ENCODE data around the gene OTX1. TPM values are rescaled to one million over a fixed set of nuclear protein-coding genes. Genes with fewer than 3 reads are reported as not detected.

Gene OTX1
- total RNA-seq, 1 experiment from 2014 or later, result 8.3 TPM

- Mint-ChIP-seq H3K27me3 (ENCODE audit: unreplicated experiment) (no peaks in the 10 kb centered on the region), H3K4me3 (ENCODE audit: low read depth, unreplicated experiment) (no peak overlapping the region), H3K27ac (ENCODE audit: unreplicated experiment) (no peak overlapping the region), H3K36me3 (ENCODE audit: insufficient read depth, unreplicated experiment) (peaks cover 43% of the 10 kb centered on the region), H3K4me1 (ENCODE audit: low read depth, unreplicated experiment) (no peaks in the 10 kb centered on the region), H3K9me3 (ENCODE audit: low read depth, unreplicated experiment) (no peaks in the 10 kb centered on the region)
- BruUV-seq (replicated peaks), result no TSS peak
- no peak for DNase-seq
- CTCF ChIA-PET, result no interaction called here
- intact Hi-C loops (cut with micrococcal nuclease; ENCODE audit: unreplicated experiment), result no loop called here
- TF ChIP-seq CTCF (IDR thresholded peaks at IDR 0.05; ENCODE audit: unreplicated experiment), result no peak
These were observed 4.8 kb downstream of the OTX1 start for GRCh38 chr2:63055226-63056106.

- H3K36me3 Mint-ChIP-seq (ENCODE audit: insufficient read depth, unreplicated experiment), result peaks cover 34% of the 10 kb centered on the region
- no peaks in the 10 kb centered on the region for H3K4me1 Mint-ChIP-seq (ENCODE audit: low read depth, unreplicated experiment)
- CTCF ChIA-PET, result no interaction called here
- H3K9me3 Mint-ChIP-seq (ENCODE audit: low read depth, unreplicated experiment), result no peaks in the 10 kb centered on the region
- no TSS peak for BruUV-seq (replicated peaks)
- no peaks in the 10 kb centered on the region for H3K27me3 Mint-ChIP-seq (ENCODE audit: unreplicated experiment)
- intact Hi-C loops (cut with micrococcal nuclease; ENCODE audit: unreplicated experiment), result no loop called here
- no peak for TF ChIP-seq CTCF (IDR thresholded peaks at IDR 0.05; ENCODE audit: unreplicated experiment)
- no peak overlapping the region for H3K27ac Mint-ChIP-seq (ENCODE audit: unreplicated experiment)
- no peak overlapping the region for H3K4me3 Mint-ChIP-seq (ENCODE audit: low read depth, unreplicated experiment)
- DNase-seq, result no peak
These were observed 5.7 kb downstream of the OTX1 start for GRCh38 chr2:63056107-63057050.

- no TSS peak for BruUV-seq (replicated peaks)
- CTCF ChIA-PET, result no interaction called here
- Mint-ChIP-seq H3K9me3 (ENCODE audit: low read depth, unreplicated experiment) (no peaks in the 10 kb centered on the region), H3K4me3 (ENCODE audit: low read depth, unreplicated experiment) (no peak overlapping the region), H3K27ac (ENCODE audit: unreplicated experiment) (no peak overlapping the region), H3K4me1 (ENCODE audit: low read depth, unreplicated experiment) (no peaks in the 10 kb centered on the region), H3K36me3 (ENCODE audit: insufficient read depth, unreplicated experiment) (peaks cover 23% of the 10 kb centered on the region), H3K27me3 (ENCODE audit: unreplicated experiment) (no peaks in the 10 kb centered on the region)
- DNase-seq, result no peak
- intact Hi-C loops (cut with micrococcal nuclease; ENCODE audit: unreplicated experiment), result no loop called here
- TF ChIP-seq CTCF (IDR thresholded peaks at IDR 0.05; ENCODE audit: unreplicated experiment), result no peak
These were observed 6.9 kb downstream of the OTX1 start for GRCh38 chr2:63057249-63058143.
